ENCODE data around the gene UTS2R.
"Not testable (repeated sequence)": the region's sequence is repeated elsewhere in the genome, so short reads cannot be mapped to it uniquely, and the experiment has no call there.

Gene UTS2R

GRCh38 chr17:82376042-82376730 lies 4.6 kb downstream of the UTS2R start:
- no peak for DNase-seq

- DNase-seq = not testable (repeated sequence)
Measured at GRCh38 chr17:82377294-82377693, 5.7 kb downstream of the UTS2R start.

DNA sequence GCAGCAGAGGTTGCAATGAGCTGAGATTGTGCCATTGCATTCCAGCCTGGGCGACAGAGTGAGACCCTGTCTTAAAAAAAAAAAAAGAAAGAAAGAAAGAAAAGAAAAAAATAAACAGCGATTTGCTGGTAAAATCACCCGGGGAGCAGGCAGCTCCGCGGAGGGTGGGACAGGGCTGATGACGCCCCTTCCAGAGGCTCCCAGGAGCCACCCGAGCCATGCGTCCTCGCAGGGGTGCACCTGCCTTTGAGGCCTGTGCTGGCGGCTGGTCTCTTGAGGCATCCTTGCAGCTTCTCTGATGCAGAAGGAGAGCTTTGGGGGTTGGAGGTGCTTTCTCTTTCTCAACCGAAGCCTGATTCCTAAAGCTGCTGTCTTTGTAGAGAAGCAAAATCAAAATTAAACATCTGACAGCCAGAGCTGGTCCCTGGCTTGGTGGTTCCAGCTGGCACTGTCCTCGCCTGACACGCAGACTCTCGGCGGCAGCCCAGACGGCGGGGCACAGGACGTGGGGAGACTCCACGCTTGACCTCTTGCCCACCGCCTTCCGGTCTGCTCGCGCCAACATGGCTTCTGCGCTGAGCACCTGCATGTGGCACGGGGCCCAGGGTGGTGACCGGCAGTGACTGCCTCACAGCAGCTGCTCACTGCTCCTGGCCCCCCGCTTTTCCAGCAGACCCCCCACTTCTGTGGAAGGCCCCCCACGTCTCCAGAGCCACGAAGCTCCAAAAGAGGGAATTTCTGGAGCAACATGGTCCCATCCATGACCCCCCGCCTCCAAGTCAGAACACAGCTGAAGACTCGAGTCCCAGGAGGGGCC lies 6.6 kb downstream of the UTS2R start:
- no peak for DNase-seq

DNA sequence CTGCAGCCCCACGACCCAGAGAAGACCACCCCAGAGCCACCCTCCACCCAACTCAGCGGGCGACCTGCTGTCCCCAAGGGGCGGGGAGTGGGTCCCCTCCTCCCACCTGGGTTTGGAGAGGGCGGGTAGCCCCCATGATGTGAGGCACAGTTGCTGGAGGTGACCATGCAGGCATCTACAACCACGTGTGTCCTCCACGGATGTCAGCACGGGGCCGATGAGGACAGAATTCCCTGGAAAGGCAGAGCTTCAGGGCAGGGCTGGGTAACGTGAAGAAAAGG lies 7.1 kb downstream of the UTS2R start:
- DNase-seq = no peak

GRCh38 chr17:82380860-82381702 lies 9.5 kb downstream of the UTS2R start:
- peak; percentile 71 for DNase-seq

DNA sequence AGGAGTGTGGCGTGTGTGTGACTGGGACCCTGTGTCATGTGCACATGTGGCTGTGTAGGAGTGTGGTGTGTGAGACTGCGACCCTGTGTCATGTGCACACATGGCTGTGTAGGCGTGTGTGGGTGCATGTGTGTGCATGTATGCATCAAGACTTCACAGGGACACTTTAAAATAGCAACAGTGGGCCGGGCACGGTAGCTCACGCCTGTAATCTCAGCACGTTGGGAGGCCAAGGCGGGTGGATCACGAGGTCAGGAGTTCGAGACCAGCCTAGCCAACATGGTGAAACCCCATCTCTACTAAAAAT lies 10.1 kb downstream of the UTS2R start:
- DNase-seq = not testable (repeated sequence)

GRCh38 chr17:82382220-82382932 lies 10.8 kb downstream of the UTS2R start:
- DNase-seq = not testable (repeated sequence)

- no peak for DNase-seq
Measured at GRCh38 chr17:82382933-82383255, 11.3 kb downstream of the UTS2R start.

DNA sequence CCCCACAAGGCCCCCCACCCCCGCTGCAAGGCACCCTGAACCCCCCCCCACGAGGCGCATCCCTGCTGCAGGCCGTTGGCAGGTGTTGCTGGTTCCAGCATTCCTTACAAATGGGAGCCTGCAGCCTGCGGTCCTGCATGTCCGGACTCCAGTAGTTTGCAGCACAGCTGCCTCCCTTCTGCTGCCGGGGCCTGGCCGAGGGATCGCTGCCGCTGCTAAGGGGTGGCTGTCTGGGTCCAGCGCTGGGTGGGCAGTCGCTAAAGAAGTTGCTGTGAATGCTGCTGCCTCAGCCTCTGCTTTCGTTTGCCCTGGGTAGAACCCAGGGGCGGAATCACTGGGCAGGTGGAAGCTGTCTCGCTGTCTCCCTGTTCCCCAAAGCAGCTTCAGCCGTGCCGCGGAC lies 11.8 kb downstream of the UTS2R start:
- DNase-seq = no peak

- DNase-seq = no peak
Measured at GRCh38 chr17:82384051-82384729, 12.6 kb downstream of the UTS2R start.

- peak; percentile 85 for DNase-seq
Measured at GRCh38 chr17:82384730-82385481, 13.3 kb downstream of the UTS2R start.

GRCh38 chr17:82385559-82386254 lies 14.1 kb downstream of the UTS2R start:
- peak; percentile 89 for DNase-seq

DNA sequence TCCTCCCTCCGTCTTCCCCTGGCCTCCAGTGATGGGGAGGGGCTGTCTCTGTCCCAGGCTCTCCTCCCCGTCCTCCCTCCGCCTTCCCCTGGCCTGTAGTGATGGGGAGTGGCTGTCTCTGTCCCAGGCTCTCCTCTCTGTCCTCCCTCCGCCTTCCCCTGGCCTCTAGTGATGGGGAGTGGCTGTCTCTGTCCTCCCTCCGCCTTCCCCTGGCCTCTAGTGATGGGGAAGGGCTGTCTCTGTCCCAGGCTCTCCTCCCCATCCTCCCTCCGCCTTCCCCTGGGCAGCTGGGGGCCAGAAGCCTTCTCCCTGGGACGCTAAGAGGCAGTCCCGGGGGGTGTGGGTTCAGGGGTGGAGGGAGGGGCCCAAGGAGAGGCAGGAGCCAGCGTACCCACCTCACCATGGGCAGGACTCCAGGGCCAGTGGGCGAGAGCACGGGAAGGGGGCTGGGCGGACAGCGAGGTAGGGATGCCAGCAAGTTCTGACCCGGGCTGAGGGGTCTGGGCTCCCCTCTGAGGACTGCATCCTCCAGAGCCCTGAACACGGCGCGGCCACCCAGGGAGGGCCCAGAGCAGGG lies 14.8 kb downstream of the UTS2R start:
- DNase-seq = peak; percentile 89

- DNase-seq = no peak
Measured at GRCh38 chr17:82386881-82387704, 15.5 kb downstream of the UTS2R start.

GRCh38 chr17:82387705-82388106 lies 16.1 kb downstream of the UTS2R start:
- no peak for DNase-seq

DNA sequence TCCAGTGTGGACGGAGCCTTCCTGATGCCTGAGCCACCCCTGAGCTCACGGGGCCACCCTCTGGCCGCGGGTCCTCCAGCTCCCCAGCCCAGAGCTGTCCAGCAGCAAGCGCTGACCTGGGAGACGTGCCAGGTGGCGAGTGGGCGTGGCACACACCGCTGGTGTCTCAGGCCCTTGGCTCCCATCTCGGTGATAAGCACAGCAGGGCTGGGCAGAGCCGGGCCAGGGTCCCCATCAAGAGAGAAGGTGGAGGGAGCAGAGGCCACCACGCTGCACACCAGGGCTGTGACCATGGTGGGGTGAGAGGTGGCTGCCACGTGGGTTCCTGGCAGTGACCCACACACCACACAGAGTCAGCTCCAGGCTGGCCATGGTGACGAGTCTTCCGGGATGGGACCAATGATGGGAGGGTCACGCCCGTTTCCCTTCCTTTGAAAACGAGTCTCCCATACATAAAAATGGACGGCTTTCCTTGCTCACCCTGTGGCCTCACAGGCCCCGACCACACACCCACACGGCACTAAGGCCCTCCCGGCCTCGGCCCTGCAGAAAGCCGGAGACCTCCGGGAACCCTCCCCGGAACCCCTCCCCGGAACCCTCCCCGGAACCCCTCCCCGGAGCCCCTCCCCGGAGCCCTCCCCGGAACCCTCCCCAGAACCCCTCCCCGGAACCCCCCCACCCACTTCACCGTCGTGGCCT lies 16.8 kb downstream of the UTS2R start:
- no peak for DNase-seq

DNA sequence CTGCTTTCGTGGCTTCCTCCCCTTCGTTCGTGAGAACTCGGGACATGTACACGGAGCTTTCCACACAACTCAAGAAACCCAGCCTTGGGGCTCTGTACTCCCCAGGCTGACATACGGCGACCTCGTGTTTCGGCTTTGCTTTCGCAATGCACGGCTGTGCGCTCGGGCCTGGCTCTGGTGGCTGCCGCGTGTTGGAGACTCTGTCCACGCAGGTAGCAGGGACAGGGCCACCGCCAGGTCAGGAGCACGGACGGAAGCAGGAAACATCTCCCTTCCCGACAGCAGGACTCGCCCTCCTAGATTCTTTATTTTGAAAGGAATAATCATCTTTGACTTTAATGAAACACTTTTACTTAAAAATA lies 17.3 kb downstream of the UTS2R start:
- no peak for DNase-seq

GRCh38 chr17:82389379-82389778 lies 17.8 kb downstream of the UTS2R start:
- DNase-seq = no peak

Data from femur (tissue), 1 donor.